Bone marrow (tissue), 2 donors: ENCODE results near the gene EFCAB6.

Source experiments
- DNase-seq, 2 donors: peaks; one replicate each; lab custom pipeline; 2025; lab: John Stamatoyannopoulos, UW

Gene EFCAB6

GRCh38 chr22:43639228-43639948, 172.7 kb downstream of the EFCAB6 start:
- no peak for DNase-seq

GRCh38 chr22:43637275-43638260, 174.5 kb downstream of the EFCAB6 start:
- DNase-seq, result no peak

- no peak for DNase-seq
Measured at GRCh38 chr22:43636086-43636485, 176.0 kb downstream of the EFCAB6 start.

- no peak for DNase-seq
Measured at GRCh38 chr22:43635101-43635500, 177.0 kb downstream of the EFCAB6 start.

- DNase-seq, result no peak
Measured at GRCh38 chr22:43634316-43634715, 177.8 kb downstream of the EFCAB6 start.

- DNase-seq, result no peak
Measured at GRCh38 chr22:43633631-43634285, 178.3 kb downstream of the EFCAB6 start.

- DNase-seq, result no peak
Measured at GRCh38 chr22:43631846-43632245, 180.3 kb downstream of the EFCAB6 start.

GRCh38 chr22:43631201-43631600, 180.9 kb downstream of the EFCAB6 start:
- no peak for DNase-seq

GRCh38 chr22:43630451-43630850, 181.7 kb downstream of the EFCAB6 start:
- DNase-seq, result no peak

GRCh38 chr22:43628250-43628649, 183.9 kb downstream of the EFCAB6 start:
- no peak for DNase-seq

- no peak for DNase-seq
Measured at GRCh38 chr22:43627485-43628213, 184.5 kb downstream of the EFCAB6 start.

- DNase-seq, result no peak
Measured at GRCh38 chr22:43625242-43625641, 186.9 kb downstream of the EFCAB6 start.

- DNase-seq, result no peak
Measured at GRCh38 chr22:43624144-43624998, 187.7 kb downstream of the EFCAB6 start.

GRCh38 chr22:43622886-43623285, 189.2 kb downstream of the EFCAB6 start:
- no peak for DNase-seq

- no peak for DNase-seq
Measured at GRCh38 chr22:43620197-43620596, 191.9 kb downstream of the EFCAB6 start.

- DNase-seq, result no peak
Measured at GRCh38 chr22:43618517-43618916, 193.6 kb downstream of the EFCAB6 start.

GRCh38 chr22:43616645-43617044, 195.5 kb downstream of the EFCAB6 start:
- DNase-seq, result no peak

- DNase-seq, result no peak
Measured at GRCh38 chr22:43600265-43600664, 211.8 kb downstream of the EFCAB6 start.

- no peak for DNase-seq
Measured at GRCh38 chr22:43592476-43592875, 219.6 kb downstream of the EFCAB6 start.

- no peak for DNase-seq
Measured at GRCh38 chr22:43591380-43591779, 220.7 kb downstream of the EFCAB6 start.

- no peak for DNase-seq
Measured at GRCh38 chr22:43587574-43587973, 224.5 kb downstream of the EFCAB6 start.
